SIG-M5 treated with dmso at 0.1 percent for 504 hours (cell line): Measurements from ENCODE around the gene FER.
"Not testable (repeated sequence)": the region's sequence is repeated elsewhere in the genome, so short reads cannot be mapped to it uniquely, and the experiment has no call there.

Experiments
- DNase-seq: peaks from one replicate; lab custom pipeline; 2025; ENCODE audit not compliant: unreplicated experiment; lab: John Stamatoyannopoulos, UW

Gene FER

GRCh38 chr5:109029847-109030246 lies 282.1 kb downstream of the FER start:
- no peak for DNase-seq

GRCh38 chr5:109030360-109031143 lies 282.9 kb downstream of the FER start:
- no peak for DNase-seq

- no peak for DNase-seq
Measured at GRCh38 chr5:109034306-109034705, 286.6 kb downstream of the FER start.

- no peak for DNase-seq
Measured at GRCh38 chr5:109035436-109035835, 287.7 kb downstream of the FER start.

- DNase-seq: no peak
Measured at GRCh38 chr5:109038209-109038840, 290.6 kb downstream of the FER start.

- peak; percentile 67 for DNase-seq
Measured at GRCh38 chr5:109041317-109041716, 293.6 kb downstream of the FER start.

GRCh38 chr5:109045710-109046109 lies 298.0 kb downstream of the FER start:
- DNase-seq: no peak

GRCh38 chr5:109049565-109049964 lies 301.9 kb downstream of the FER start:
- DNase-seq: no peak

GRCh38 chr5:109050321-109050720 lies 302.6 kb downstream of the FER start:
- not testable (repeated sequence) for DNase-seq

GRCh38 chr5:109052216-109052615 lies 304.5 kb downstream of the FER start:
- not testable (repeated sequence) for DNase-seq

GRCh38 chr5:109053995-109054417 lies 306.3 kb downstream of the FER start:
- DNase-seq: no peak

- no peak for DNase-seq
Measured at GRCh38 chr5:109060378-109061025, 312.8 kb downstream of the FER start.

- DNase-seq: no peak
Measured at GRCh38 chr5:109062664-109063063, 315.0 kb downstream of the FER start.

GRCh38 chr5:109063223-109063622 lies 315.5 kb downstream of the FER start:
- DNase-seq: no peak

GRCh38 chr5:109076741-109077140 lies 329.0 kb downstream of the FER start:
- no peak for DNase-seq

GRCh38 chr5:109078448-109078847 lies 330.8 kb downstream of the FER start:
- DNase-seq: no peak

- DNase-seq: no peak
Measured at GRCh38 chr5:109080481-109080880, 332.8 kb downstream of the FER start.

GRCh38 chr5:109080896-109081295 lies 333.2 kb downstream of the FER start:
- DNase-seq: no peak

- DNase-seq: no peak
Measured at GRCh38 chr5:109083937-109084336, 336.2 kb downstream of the FER start.

- DNase-seq: no peak
Measured at GRCh38 chr5:109089191-109089590, 341.5 kb downstream of the FER start.

- no peak for DNase-seq
Measured at GRCh38 chr5:109099081-109099480, 351.4 kb downstream of the FER start.

- no peak for DNase-seq
Measured at GRCh38 chr5:109100971-109101370, 353.3 kb downstream of the FER start.
